HG03175 (cell line): ENCODE measurements around the gene OR5B12.
"Not testable (repeated sequence)": the region's sequence is repeated elsewhere in the genome, so short reads cannot be mapped to it uniquely, and the experiment has no call there.

Experiments
- ATAC-seq: cut with Tn5 transposase; IDR thresholded peaks from one replicate; pipeline ENCODE4 v1.9.1; 2021; ENCODE audit warnings: mild to moderate bottlenecking, moderate library complexity; ENCODE audit not compliant: unreplicated experiment

OR5B12 gene

GRCh38 chr11:58442136-58442535 lies at the start of gene OR5B12:
TSS of gene OR5B12 (minus strand) at chr11:58442236. CDS start at chr11:58440151, 2,085 bp downstream.
- no peak for ATAC-seq

- no peak for ATAC-seq
Measured at GRCh38 chr11:58490827-58491226, 48.8 kb upstream of the OR5B12 start.

GRCh38 chr11:58487170-58487569 lies 45.1 kb upstream of the OR5B12 start:
- no peak for ATAC-seq

GRCh38 chr11:58485961-58486360 lies 43.9 kb upstream of the OR5B12 start:
- no peak for ATAC-seq

- no peak for ATAC-seq
Measured at GRCh38 chr11:58471892-58472291, 29.9 kb upstream of the OR5B12 start.

GRCh38 chr11:58466293-58466692 lies 24.3 kb upstream of the OR5B12 start:
- ATAC-seq: no peak

GRCh38 chr11:58465690-58466089 lies 23.7 kb upstream of the OR5B12 start:
- no peak for ATAC-seq

- no peak for ATAC-seq
Measured at GRCh38 chr11:58451585-58451984, 9.5 kb upstream of the OR5B12 start.

GRCh38 chr11:58446294-58446693 lies 4.3 kb upstream of the OR5B12 start:
- ATAC-seq: no peak

GRCh38 chr11:58444300-58444699 lies 2.3 kb upstream of the OR5B12 start:
- no peak for ATAC-seq

- ATAC-seq: no peak
Measured at GRCh38 chr11:58438486-58438885, 3.5 kb downstream of the OR5B12 start.

GRCh38 chr11:58434217-58434616 lies 7.8 kb downstream of the OR5B12 start:
- no peak for ATAC-seq

GRCh38 chr11:58433638-58434203 lies 8.3 kb downstream of the OR5B12 start:
- peak; percentile 88 for ATAC-seq

GRCh38 chr11:58429273-58429672 lies 12.8 kb downstream of the OR5B12 start:
- no peak for ATAC-seq

- no peak for ATAC-seq
Measured at GRCh38 chr11:58428021-58428420, 14.0 kb downstream of the OR5B12 start, which contains the start of gene OR5B2. TSS of gene OR5B2 (minus strand) at chr11:58428121. CDS start at chr11:58423261, 4,860 bp downstream.

- no peak for ATAC-seq
Measured at GRCh38 chr11:58406774-58407173, 35.3 kb downstream of the OR5B12 start, which contains the start of gene OR5B3. TSS of gene OR5B3 (minus strand) at chr11:58406874. CDS start at chr11:58403409, 3,465 bp downstream.

GRCh38 chr11:58399622-58400021 lies 42.4 kb downstream of the OR5B12 start:
- not testable (repeated sequence) for ATAC-seq

- no peak for ATAC-seq
Measured at GRCh38 chr11:58395581-58395980, 46.5 kb downstream of the OR5B12 start.

GRCh38 chr11:58394195-58394594 lies 47.8 kb downstream of the OR5B12 start:
- ATAC-seq: no peak

GRCh38 chr11:58392746-58393145 lies 49.3 kb downstream of the OR5B12 start:
- ATAC-seq: no peak

GRCh38 chr11:58391879-58392278 lies 50.2 kb downstream of the OR5B12 start:
- no peak for ATAC-seq

GRCh38 chr11:58390551-58391063 lies 51.4 kb downstream of the OR5B12 start:
- ATAC-seq: no peak
